SK-N-SH (cell line): Measurements from ENCODE around the gene SLC25A42.

Source experiments
- CHD2 ChIP-seq: fragments of 150-350 bp; IDR thresholded peaks from 2 replicates; pipeline ENCODE4 v1.6.1; 2018; ENCODE audit warnings: low read length; ENCODE audit not compliant: partially characterized antibody
- CTCF ChIP-seq: fragments of 200-600 bp; sonication (generic); IDR thresholded peaks from 2 replicates; pipeline ENCODE4 v1.6.1; 2017; ENCODE audit warnings: antibody characterized with exemption, mild to moderate bottlenecking, moderate library complexity
- ELF1 ChIP-seq: IDR thresholded peaks from 2 replicates; pipeline ENCODE4 v1.4.0; 2012
- GABPA ChIP-seq: IDR thresholded peaks from 2 replicates; pipeline ENCODE4 v1.4.0; 2012; ENCODE audit warnings: low read depth, mild to moderate bottlenecking
- IRF3 ChIP-seq: fragments of 150-350 bp; IDR thresholded peaks from 2 replicates; pipeline ENCODE4 v1.6.1; 2016; ENCODE audit warnings: mild to moderate bottlenecking, low read depth, low read length
- MAX ChIP-seq: IDR thresholded peaks from 2 replicates; pipeline ENCODE4 v1.4.0; 2012; ENCODE audit warnings: low read depth
- POLR2AphosphoS5 ChIP-seq: IDR thresholded peaks from 2 replicates; pipeline ENCODE4 v1.6.1; 2012; ENCODE audit warnings: low read depth, low read length
- RAD21 ChIP-seq: IDR thresholded peaks from 2 replicates; pipeline ENCODE4 v1.6.1; 2012; ENCODE audit warnings: mild to moderate bottlenecking, low read length
- REST ChIP-seq: IDR thresholded peaks from 2 replicates; pipeline ENCODE4 v1.6.1; 2012; ENCODE audit warnings: mild to moderate bottlenecking, low read depth, low read length, moderate library complexity
- RXRA ChIP-seq: IDR thresholded peaks from 2 replicates; pipeline ENCODE4 v1.4.0; 2012; ENCODE audit warnings: low read depth, mild to moderate bottlenecking, borderline replicate concordance
- SMC3 ChIP-seq: IDR thresholded peaks from 2 replicates; pipeline ENCODE4 v1.6.1; 2012; ENCODE audit warnings: low read depth, low read length, improper control_type of control experiment
- TAF1 ChIP-seq: IDR thresholded peaks from 2 replicates; pipeline ENCODE4 v1.6.1; 2012; ENCODE audit warnings: low read depth, mild to moderate bottlenecking, low read length, moderate library complexity, borderline replicate concordance
- USF2 ChIP-seq: fragments of 150-350 bp; IDR thresholded peaks from 2 replicates; pipeline ENCODE4 v1.6.1; 2017; ENCODE audit warnings: antibody characterized with exemption, low read length, low read depth, borderline replicate concordance
- TF ChIP-seq, protein P1 (sequence below): IDR thresholded peaks from 2 replicates; pipeline ENCODE4 v1.4.0; 2012; ENCODE audit warnings: low read depth, borderline replicate concordance

- TF ChIP-seq TAF1 (no peak), IRF3 (no peak), USF2 (no peak), CTCF (no peak), CHD2 (no peak), RXRA (no peak), GABPA (no peak), RAD21 (no peak), SMC3 (no peak), ELF1 (no peak), MAX (0 out of 2 replicates have a peak, but pooled peaks have one; percentile 35), REST (no peak), POLR2AphosphoS5 (no peak)
- TF ChIP-seq, protein P1, sequence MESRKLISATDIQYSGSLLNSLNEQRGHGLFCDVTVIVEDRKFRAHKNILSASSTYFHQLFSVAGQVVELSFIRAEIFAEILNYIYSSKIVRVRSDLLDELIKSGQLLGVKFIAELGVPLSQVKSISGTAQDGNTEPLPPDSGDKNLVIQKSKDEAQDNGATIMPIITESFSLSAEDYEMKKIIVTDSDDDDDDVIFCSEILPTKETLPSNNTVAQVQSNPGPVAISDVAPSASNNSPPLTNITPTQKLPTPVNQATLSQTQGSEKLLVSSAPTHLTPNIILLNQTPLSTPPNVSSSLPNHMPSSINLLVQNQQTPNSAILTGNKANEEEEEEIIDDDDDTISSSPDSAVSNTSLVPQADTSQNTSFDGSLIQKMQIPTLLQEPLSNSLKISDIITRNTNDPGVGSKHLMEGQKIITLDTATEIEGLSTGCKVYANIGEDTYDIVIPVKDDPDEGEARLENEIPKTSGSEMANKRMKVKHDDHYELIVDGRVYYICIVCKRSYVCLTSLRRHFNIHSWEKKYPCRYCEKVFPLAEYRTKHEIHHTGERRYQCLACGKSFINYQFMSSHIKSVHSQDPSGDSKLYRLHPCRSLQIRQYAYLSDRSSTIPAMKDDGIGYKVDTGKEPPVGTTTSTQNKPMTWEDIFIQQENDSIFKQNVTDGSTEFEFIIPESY: no peak
Observed at GRCh38 chr19:19140476-19140875, 76.7 kb downstream of the SLC25A42 start.
